SK-N-SH treated with all-trans-retinoic acid at 6 μM for 48 hours (cell line): ENCODE results near the gene MRPL19.

Source experiments
- ATAC-seq: fragments of 200-7000 bp; cut with Tn5 transposase; 3 replicates; pipeline ENCODE4 v1.9.1; 2020; ENCODE audit warnings: mild to moderate bottlenecking, moderate library complexity
- ARNTL ChIP-seq: fragments of 450-650 bp; formaldehyde crosslinking; IDR thresholded peaks from 2 replicates; pipeline ENCODE4 v1.5.0; 2020; ENCODE audit warnings: low read depth, mild to moderate bottlenecking, moderate library complexity, borderline replicate concordance
- BACH2 ChIP-seq: fragments of 250-450 bp; sonication (Bioruptor Pico); IDR thresholded peaks from 2 replicates; pipeline ENCODE4 v1.9.0; 2021; ENCODE audit warnings: mild to moderate bottlenecking, borderline replicate concordance
- CREB5 ChIP-seq: fragments of 250-450 bp; sonication (Bioruptor Pico); IDR thresholded peaks from 2 replicates; pipeline ENCODE4 v1.5.1; 2020; ENCODE audit warnings: low read depth, mild to moderate bottlenecking, moderate library complexity
- CSDC2 ChIP-seq: fragments of 250-450 bp; sonication (Bioruptor Pico); IDR thresholded peaks from 2 replicates; pipeline ENCODE4 v1.5.0; 2020; ENCODE audit warnings: mild to moderate bottlenecking, moderate library complexity
- GLIS3 ChIP-seq: fragments of 250-450 bp; sonication (Bioruptor Pico); IDR thresholded peaks from 2 replicates; pipeline ENCODE4 v1.5.0; 2020; ENCODE audit warnings: mild to moderate bottlenecking, moderate library complexity
- ISL1 ChIP-seq: fragments of 250-450 bp; sonication (Bioruptor Pico); IDR thresholded peaks from 2 replicates; pipeline ENCODE4 v2.1.2; 2022; ENCODE audit warnings: mild to moderate bottlenecking, moderate library complexity
- OSR1 ChIP-seq: fragments of 250-450 bp; sonication (Bioruptor Pico); IDR thresholded peaks from 2 replicates; pipeline ENCODE4 v1.8.0; 2022; ENCODE audit warnings: moderate library complexity, mild to moderate bottlenecking, inconsistent platforms
- RARB ChIP-seq: fragments of 250-450 bp; sonication (Bioruptor Pico); IDR thresholded peaks from 2 replicates; pipeline ENCODE4 v1.8.0; 2021; ENCODE audit warnings: mild to moderate bottlenecking, moderate library complexity
- SNAI2 ChIP-seq: fragments of 250-450 bp; sonication (Bioruptor Pico); IDR thresholded peaks from 2 replicates; pipeline ENCODE4 v1.5.0; 2020; ENCODE audit warnings: mild to moderate bottlenecking, moderate library complexity
- TCF4 ChIP-seq: fragments of 250-450 bp; sonication (Bioruptor Pico); IDR thresholded peaks from 2 replicates; pipeline ENCODE4 v1.8.0; 2021; ENCODE audit warnings: mild to moderate bottlenecking, moderate library complexity, borderline replicate concordance
- TOX ChIP-seq: fragments of 250-450 bp; sonication (Bioruptor Pico); IDR thresholded peaks from 2 replicates; pipeline ENCODE4 v1.8.0; 2021; ENCODE audit warnings: mild to moderate bottlenecking, moderate library complexity, borderline replicate concordance
- ZFP3 ChIP-seq: fragments of 250-450 bp; sonication (Bioruptor Pico); IDR thresholded peaks from 2 replicates; pipeline ENCODE4 v1.5.0; 2020; ENCODE audit warnings: mild to moderate bottlenecking, moderate library complexity
- ZFP30 ChIP-seq: fragments of 450-650 bp; formaldehyde crosslinking; IDR thresholded peaks from 2 replicates; pipeline ENCODE4 v1.5.0; 2022; ENCODE audit warnings: mild to moderate bottlenecking, moderate library complexity
- ZNF565 ChIP-seq: fragments of 450-650 bp; formaldehyde crosslinking; conservative IDR thresholded peaks from 2 replicates; pipeline ENCODE4 v1.5.0; 2020; ENCODE audit warnings: low read depth, mild to moderate bottlenecking, moderate library complexity
- ZNF70 ChIP-seq: fragments of 450-650 bp; formaldehyde crosslinking; IDR thresholded peaks from 2 replicates; pipeline ENCODE4 v1.5.0; 2020; ENCODE audit warnings: mild to moderate bottlenecking, moderate library complexity
- TF ChIP-seq, protein P1 (sequence below): fragments of 250-450 bp; sonication (Bioruptor Pico); IDR thresholded peaks from 2 replicates; pipeline ENCODE4 v1.8.0; 2021; ENCODE audit warnings: low read depth, mild to moderate bottlenecking, moderate library complexity, borderline replicate concordance
- TF ChIP-seq, protein P2 (sequence below): fragments of 250-450 bp; sonication (Bioruptor Pico); IDR thresholded peaks from 2 replicates; pipeline ENCODE4 v1.5.0; 2020; ENCODE audit warnings: mild to moderate bottlenecking, moderate library complexity
- TF ChIP-seq, protein P3 (sequence below): fragments of 250-450 bp; sonication (Bioruptor Pico); IDR thresholded peaks from 2 replicates; pipeline ENCODE4 v1.8.0; 2020; ENCODE audit warnings: mild to moderate bottlenecking, moderate library complexity, borderline replicate concordance

MRPL19 gene

GRCh38 chr2:75719616-75720015 is 73.0 kb downstream of the MRPL19 start:
- TF ChIP-seq OSR1 (CRISPR knock-in tag) (no peak), CREB5 (CRISPR knock-in tag) (no peak), ZNF565 (CRISPR knock-in tag) (no peak), BACH2 (CRISPR knock-in tag) (no peak), ISL1 (CRISPR knock-in tag) (no peak), TCF4 (CRISPR knock-in tag) (no peak), TOX (CRISPR knock-in tag) (no peak)
- TF ChIP-seq, protein P1, sequence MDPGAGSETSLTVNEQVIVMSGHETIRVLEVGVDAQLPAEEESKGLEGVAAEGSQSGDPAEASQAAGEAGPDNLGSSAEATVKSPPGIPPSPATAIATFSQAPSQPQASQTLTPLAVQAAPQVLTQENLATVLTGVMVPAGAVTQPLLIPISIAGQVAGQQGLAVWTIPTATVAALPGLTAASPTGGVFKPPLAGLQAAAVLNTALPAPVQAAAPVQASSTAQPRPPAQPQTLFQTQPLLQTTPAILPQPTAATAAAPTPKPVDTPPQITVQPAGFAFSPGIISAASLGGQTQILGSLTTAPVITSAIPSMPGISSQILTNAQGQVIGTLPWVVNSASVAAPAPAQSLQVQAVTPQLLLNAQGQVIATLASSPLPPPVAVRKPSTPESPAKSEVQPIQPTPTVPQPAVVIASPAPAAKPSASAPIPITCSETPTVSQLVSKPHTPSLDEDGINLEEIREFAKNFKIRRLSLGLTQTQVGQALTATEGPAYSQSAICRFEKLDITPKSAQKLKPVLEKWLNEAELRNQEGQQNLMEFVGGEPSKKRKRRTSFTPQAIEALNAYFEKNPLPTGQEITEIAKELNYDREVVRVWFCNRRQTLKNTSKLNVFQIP (CRISPR knock-in tag): no peak
- TF ChIP-seq, protein P2, sequence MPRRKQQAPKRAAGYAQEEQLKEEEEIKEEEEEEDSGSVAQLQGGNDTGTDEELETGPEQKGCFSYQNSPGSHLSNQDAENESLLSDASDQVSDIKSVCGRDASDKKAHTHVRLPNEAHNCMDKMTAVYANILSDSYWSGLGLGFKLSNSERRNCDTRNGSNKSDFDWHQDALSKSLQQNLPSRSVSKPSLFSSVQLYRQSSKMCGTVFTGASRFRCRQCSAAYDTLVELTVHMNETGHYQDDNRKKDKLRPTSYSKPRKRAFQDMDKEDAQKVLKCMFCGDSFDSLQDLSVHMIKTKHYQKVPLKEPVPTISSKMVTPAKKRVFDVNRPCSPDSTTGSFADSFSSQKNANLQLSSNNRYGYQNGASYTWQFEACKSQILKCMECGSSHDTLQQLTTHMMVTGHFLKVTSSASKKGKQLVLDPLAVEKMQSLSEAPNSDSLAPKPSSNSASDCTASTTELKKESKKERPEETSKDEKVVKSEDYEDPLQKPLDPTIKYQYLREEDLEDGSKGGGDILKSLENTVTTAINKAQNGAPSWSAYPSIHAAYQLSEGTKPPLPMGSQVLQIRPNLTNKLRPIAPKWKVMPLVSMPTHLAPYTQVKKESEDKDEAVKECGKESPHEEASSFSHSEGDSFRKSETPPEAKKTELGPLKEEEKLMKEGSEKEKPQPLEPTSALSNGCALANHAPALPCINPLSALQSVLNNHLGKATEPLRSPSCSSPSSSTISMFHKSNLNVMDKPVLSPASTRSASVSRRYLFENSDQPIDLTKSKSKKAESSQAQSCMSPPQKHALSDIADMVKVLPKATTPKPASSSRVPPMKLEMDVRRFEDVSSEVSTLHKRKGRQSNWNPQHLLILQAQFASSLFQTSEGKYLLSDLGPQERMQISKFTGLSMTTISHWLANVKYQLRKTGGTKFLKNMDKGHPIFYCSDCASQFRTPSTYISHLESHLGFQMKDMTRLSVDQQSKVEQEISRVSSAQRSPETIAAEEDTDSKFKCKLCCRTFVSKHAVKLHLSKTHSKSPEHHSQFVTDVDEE: no peak
- TF ChIP-seq, protein P3, sequence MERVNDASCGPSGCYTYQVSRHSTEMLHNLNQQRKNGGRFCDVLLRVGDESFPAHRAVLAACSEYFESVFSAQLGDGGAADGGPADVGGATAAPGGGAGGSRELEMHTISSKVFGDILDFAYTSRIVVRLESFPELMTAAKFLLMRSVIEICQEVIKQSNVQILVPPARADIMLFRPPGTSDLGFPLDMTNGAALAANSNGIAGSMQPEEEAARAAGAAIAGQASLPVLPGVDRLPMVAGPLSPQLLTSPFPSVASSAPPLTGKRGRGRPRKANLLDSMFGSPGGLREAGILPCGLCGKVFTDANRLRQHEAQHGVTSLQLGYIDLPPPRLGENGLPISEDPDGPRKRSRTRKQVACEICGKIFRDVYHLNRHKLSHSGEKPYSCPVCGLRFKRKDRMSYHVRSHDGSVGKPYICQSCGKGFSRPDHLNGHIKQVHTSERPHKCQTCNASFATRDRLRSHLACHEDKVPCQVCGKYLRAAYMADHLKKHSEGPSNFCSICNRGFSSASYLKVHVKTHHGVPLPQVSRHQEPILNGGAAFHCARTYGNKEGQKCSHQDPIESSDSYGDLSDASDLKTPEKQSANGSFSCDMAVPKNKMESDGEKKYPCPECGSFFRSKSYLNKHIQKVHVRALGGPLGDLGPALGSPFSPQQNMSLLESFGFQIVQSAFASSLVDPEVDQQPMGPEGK: no peak
- no peak for ATAC-seq

DNA sequence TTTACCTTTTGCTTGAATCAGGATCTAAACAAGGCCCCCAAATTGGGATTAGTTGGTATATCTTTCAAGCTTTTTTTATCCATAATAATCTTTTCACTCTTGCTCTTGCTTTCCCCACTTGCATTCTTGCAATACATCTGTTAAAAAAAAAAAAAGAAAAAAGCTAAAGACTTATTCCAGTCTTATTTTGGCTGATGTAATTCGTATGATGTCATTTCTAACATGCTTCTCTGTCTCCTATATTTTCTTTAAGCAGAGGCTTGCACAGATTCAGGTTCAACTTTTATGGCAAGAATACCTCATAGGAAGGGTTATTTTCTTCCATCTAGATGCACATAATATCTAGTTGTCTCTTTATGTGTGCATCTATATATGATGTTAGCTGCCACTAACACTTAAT is 73.9 kb downstream of the MRPL19 start:
- TF ChIP-seq SNAI2 (CRISPR knock-in tag): no peak
- no peak for TF ChIP-seq TOX (CRISPR knock-in tag)
- no peak for TF ChIP-seq RARB (CRISPR knock-in tag)
- TF ChIP-seq ZFP3: no peak
- TF ChIP-seq CSDC2 (CRISPR knock-in tag): no peak
- TF ChIP-seq ZNF565 (CRISPR knock-in tag): no peak
- no peak for TF ChIP-seq OSR1 (CRISPR knock-in tag)
- no peak for TF ChIP-seq TCF4 (CRISPR knock-in tag)
- TF ChIP-seq, protein P3: no peak
- no peak for ATAC-seq

- no peak for ATAC-seq
- TF ChIP-seq ZNF70 (CRISPR knock-in tag): no peak
- no peak for TF ChIP-seq ZFP30 (CRISPR knock-in tag)
- no peak for TF ChIP-seq ARNTL (CRISPR knock-in tag)
- TF ChIP-seq OSR1 (CRISPR knock-in tag): no peak
- TF ChIP-seq BACH2 (CRISPR knock-in tag): no peak
These were observed 76.1 kb downstream of the MRPL19 start for GRCh38 chr2:75722687-75723086.

GRCh38 chr2:75728614-75729419 is 82.2 kb downstream of the MRPL19 start:
- ATAC-seq: no peak

More at GRCh38 chr2:75728614-75729419, 82.2 kb downstream of the MRPL19 start:
- TF ChIP-seq GLIS3 (CRISPR knock-in tag): no peak
- TF ChIP-seq, protein P1 (CRISPR knock-in tag): no peak
- TF ChIP-seq ZFP3: no peak
